Keratinocyte (primary cell): ENCODE data around the gene IRF7. TPM values are rescaled to one million over a fixed set of nuclear protein-coding genes. Genes with fewer than 3 reads are reported as not detected.

Experiments used
- DNase-seq: peaks from one replicate; pipeline ENCODE4 v3.0.0-alpha.2; 2011; ENCODE audit warnings: low read depth, missing footprints, low spot score
- FAIRE-seq: peaks from 2 replicates; lab custom pipeline; 2011; peaks lifted over from hg19 to GRCh38; lab: Jason Lieb, UNC
- H2AFZ ChIP-seq: 2 replicates; pipeline ENCODE4 v1.6.0; 2012; ENCODE audit warnings: low read length, control low read depth, inconsistent platforms; ENCODE audit not compliant: control insufficient read depth
- H3K27ac ChIP-seq: 2 replicates; pipeline ENCODE4 v1.5.1; 2011; ENCODE audit warnings: low read length; ENCODE audit not compliant: control insufficient read depth, insufficient read depth
- H3K27me3 ChIP-seq: 3 replicates; pipeline ENCODE4 v1.6.0; 2011; ENCODE audit warnings: low read length; ENCODE audit not compliant: control insufficient read depth, insufficient read depth; ENCODE audit errors: extremely low read depth
- H3K36me3 ChIP-seq, 2 experiments: 2 replicates in 1 of 2; 3 replicates in 1 of 2; pipeline ENCODE4 v1.5.1; 2011; ENCODE audit warnings: low read length in 2 of 2, mild to moderate bottlenecking in 1 of 2; ENCODE audit not compliant: control insufficient read depth in 2 of 2, insufficient read depth in 2 of 2; ENCODE audit errors: extremely low read depth in 1 of 2
- H3K4me1 ChIP-seq: 3 replicates; pipeline ENCODE4 v1.5.1; 2011; ENCODE audit warnings: low read length; ENCODE audit not compliant: control insufficient read depth, insufficient read depth; ENCODE audit errors: extremely low read depth
- H3K4me2 ChIP-seq: 3 replicates; pipeline ENCODE4 v1.6.0; 2011; ENCODE audit warnings: low read depth, low read length; ENCODE audit not compliant: control insufficient read depth, insufficient read depth; ENCODE audit errors: extremely low read depth
- H3K4me3 ChIP-seq, 3 experiments: fragments of 200-600 bp in 1 of 3; sonication (generic) in 1 of 3; 2 replicates in 2 of 3; 3 replicates in 1 of 3; pipeline ENCODE4 v1.5.1; 2011 to 2016; ENCODE audit warnings: low read length in 3 of 3, mild to moderate bottlenecking in 3 of 3, control low read depth in 2 of 3, inconsistent platforms in 1 of 3, low read depth in 1 of 3, mixed read lengths in 1 of 3, mixed run types in 1 of 3, moderate library complexity in 1 of 3; ENCODE audit not compliant: control insufficient read depth in 2 of 3, insufficient read depth in 2 of 3; ENCODE audit errors: extremely low read depth in 1 of 3
- H3K79me2 ChIP-seq: 2 replicates; pipeline ENCODE4 v1.6.0; 2012; ENCODE audit warnings: low read length; ENCODE audit not compliant: control insufficient read depth, insufficient read depth
- H3K9ac ChIP-seq: 3 replicates; pipeline ENCODE4 v1.6.0; 2011; ENCODE audit warnings: low read length; ENCODE audit not compliant: control insufficient read depth, insufficient read depth; ENCODE audit errors: extremely low read depth
- H3K9me1 ChIP-seq: 3 replicates; pipeline ENCODE4 v1.6.0; 2011; ENCODE audit warnings: low read length; ENCODE audit not compliant: control insufficient read depth, insufficient read depth; ENCODE audit errors: extremely low read depth
- H3K9me3 ChIP-seq: 2 replicates; pipeline ENCODE4 v1.5.1; 2012; ENCODE audit warnings: low read depth, low read length; ENCODE audit not compliant: control insufficient read depth
- H4K20me1 ChIP-seq: 3 replicates; pipeline ENCODE4 v1.6.0; 2011; ENCODE audit warnings: low read length; ENCODE audit not compliant: control insufficient read depth, insufficient read depth; ENCODE audit errors: extremely low read depth
- EZH2 ChIP-seq: IDR thresholded peaks from one replicate; pipeline ENCODE4 v1.6.1; 2012; ENCODE audit warnings: inconsistent platforms, mild to moderate bottlenecking, low read length, moderate library complexity
- dilution Hi-C: fragments of 300-500 bp; cut with MboI; formaldehyde crosslinking; loops from one replicate; pipeline ENCODE4 v1.7.0; 2020; ENCODE audit warnings: low sequenced_read_pairs; ENCODE audit not compliant: extremely low pct_ligation_motif_present
- polyA plus RNA-seq, 5 experiments: library from polyadenylated mRNA; depleted of rRNA in 3 of 5; stranded (reverse) in 3 of 5; stranded (forward) in 1 of 5; unstranded in 1 of 5; fragments of >200 nt; gene quantifications; 1 replicate in 1 of 5; 2 replicates in 3 of 5; 3 replicates in 1 of 5; pipeline versions ENCODE4 v1.2.1 to v1.2.3, GENCODE V29; 2011 to 2012; ENCODE audit warnings: missing spikeins in 2 of 5, low read depth in 1 of 5, low replicate concordance in 1 of 5
- TF ChIP-seq, protein P1 (sequence below), 3 experiments: IDR thresholded peaks in 1 of 3; conservative IDR thresholded peaks in 1 of 3; optimal IDR thresholded peaks in 1 of 3; 2 replicates in 2 of 3; 3 replicates in 1 of 3; pipeline versions ENCODE3 to v1.5.1; 2011; ENCODE audit warnings: low read length in 3 of 3, mild to moderate bottlenecking in 3 of 3, moderate library complexity in 2 of 3, control low read depth in 1 of 3, inconsistent platforms in 1 of 3; ENCODE audit not compliant: insufficient read depth in 2 of 3; ENCODE audit errors: extremely low read depth in 1 of 3

Gene IRF7
- polyA plus RNA-seq, 1 donor (not counting 4 experiments of a cell fraction or from before 2014, with no cell fraction given): 7.1 TPM

DNA sequence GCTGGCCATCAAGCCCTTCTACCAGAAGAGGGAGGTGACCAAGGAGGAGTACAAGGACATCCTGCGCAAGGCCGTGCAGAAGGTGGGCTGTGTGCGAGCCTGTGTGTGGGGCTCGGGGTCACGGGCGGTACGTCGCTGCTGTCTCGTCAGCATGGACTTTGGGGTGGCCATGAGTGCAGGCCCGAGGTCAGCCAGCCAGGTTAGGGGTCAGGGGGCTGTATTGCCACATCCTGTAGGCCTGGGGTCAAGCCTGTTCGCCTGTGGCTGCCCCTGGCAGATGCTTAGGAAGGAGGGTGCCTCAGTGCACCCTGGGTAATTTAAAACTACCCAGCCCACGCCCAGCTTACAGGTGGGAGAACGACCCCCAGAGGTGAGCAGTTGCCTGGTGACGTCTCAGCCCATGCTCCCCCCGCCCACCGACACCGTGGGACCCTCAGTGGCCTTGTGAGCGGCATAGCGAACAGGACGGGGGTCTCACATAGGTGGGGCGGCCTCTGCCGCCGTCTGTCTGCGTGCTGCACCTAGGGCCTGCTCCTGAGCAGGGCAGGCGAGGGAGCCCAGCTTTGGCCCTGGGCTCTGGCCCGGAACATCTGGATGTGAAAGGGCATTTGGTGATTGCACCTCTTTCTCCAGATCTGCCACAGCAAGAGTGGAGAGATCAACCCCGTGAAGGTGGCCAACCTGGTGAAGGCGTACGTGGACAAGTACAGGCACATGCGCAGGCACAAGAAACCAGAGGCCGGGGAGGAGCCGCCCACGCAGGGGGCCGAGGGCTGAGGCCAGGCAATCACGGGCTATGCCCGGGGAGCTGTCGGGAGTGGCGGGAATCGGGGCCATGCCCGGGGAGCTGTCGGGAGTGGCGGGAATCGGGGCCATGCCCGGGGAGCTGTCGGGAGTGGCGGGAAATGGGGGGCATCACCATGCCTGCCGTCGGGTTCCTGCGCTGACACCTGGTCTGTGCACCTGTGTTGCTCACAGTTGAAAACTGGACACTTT lies 4.5 kb downstream of the IRF7 start:
- TF ChIP-seq EZH2: no peak
- TF ChIP-seq, protein P1, sequence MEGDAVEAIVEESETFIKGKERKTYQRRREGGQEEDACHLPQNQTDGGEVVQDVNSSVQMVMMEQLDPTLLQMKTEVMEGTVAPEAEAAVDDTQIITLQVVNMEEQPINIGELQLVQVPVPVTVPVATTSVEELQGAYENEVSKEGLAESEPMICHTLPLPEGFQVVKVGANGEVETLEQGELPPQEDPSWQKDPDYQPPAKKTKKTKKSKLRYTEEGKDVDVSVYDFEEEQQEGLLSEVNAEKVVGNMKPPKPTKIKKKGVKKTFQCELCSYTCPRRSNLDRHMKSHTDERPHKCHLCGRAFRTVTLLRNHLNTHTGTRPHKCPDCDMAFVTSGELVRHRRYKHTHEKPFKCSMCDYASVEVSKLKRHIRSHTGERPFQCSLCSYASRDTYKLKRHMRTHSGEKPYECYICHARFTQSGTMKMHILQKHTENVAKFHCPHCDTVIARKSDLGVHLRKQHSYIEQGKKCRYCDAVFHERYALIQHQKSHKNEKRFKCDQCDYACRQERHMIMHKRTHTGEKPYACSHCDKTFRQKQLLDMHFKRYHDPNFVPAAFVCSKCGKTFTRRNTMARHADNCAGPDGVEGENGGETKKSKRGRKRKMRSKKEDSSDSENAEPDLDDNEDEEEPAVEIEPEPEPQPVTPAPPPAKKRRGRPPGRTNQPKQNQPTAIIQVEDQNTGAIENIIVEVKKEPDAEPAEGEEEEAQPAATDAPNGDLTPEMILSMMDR (optimal IDR thresholded peaks at IDR 0.05 in 1 of 3, IDR thresholded peaks at IDR 0.05 in 1 of 3, conservative IDR thresholded peaks at IDR 0.05 in 1 of 3; ENCODE audit: extremely low read depth in 1 of 3, insufficient read depth in 2 of 3, low read length in 3 of 3): no peak
- Histone ChIP-seq H3K79me2 (peaks cover 2% of the 10 kb centered on the region), H3K9me3 (no peaks in the 10 kb centered on the region), H3K9me1 (no peaks in the 10 kb centered on the region), H3K27me3 (no peaks in the 10 kb centered on the region), H3K9ac (no peak overlapping the region), H3K4me3 (no peak overlapping the region), H4K20me1 (peaks cover 15% of the 10 kb centered on the region), H3K4me2 (no peak overlapping the region), H3K36me3 (peaks cover 46 to 52% of the 10 kb centered on the region in 2 experiments), H2AFZ (no peak overlapping the region), H3K4me1 (peaks cover 29% of the 10 kb centered on the region), H3K27ac (no peak overlapping the region)
- dilution Hi-C loops: no loop called here
- FAIRE-seq: no peak
- DNase-seq: no peak

DNA sequence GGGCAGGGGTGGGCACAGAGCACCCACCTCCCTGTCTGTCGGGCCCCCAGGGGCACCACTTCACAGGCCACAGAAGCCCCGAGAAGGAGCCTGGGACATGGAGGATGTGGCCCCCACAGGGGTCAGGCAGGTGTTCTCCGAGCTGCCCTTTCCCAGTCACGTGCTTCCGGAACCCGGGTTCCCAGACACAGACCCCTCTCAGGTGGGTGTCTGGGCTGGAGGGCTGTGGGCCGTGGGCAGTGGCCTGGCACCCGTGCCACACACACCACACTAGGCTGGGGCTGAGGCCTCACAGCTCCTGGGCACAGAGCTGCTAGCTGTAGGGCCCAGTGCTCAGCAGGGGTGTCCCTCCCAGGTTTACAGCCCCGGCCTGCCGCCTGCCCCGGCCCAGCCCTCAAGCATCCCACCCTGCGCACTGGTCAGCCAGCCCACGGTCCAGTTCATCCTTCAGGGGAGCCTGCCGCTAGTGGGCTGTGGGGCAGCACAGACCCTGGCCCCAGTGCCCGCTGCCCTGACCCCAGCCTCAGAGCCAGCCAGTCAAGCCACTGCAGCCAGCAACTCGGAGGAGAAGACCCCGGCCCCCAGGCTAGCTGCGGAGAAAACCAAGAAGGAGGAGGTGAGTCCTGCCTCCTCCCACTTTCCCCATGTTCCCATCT lies 5.5 kb downstream of the IRF7 start:
- Histone ChIP-seq H3K27me3 (no peaks in the 10 kb centered on the region), H3K27ac (no peak overlapping the region), H3K4me2 (no peak overlapping the region), H3K36me3 (peaks cover 50 to 60% of the 10 kb centered on the region in 2 experiments), H3K79me2 (peaks cover under 1% of the 10 kb centered on the region), H2AFZ (no peak overlapping the region), H3K9me3 (no peaks in the 10 kb centered on the region), H4K20me1 (peaks cover 15% of the 10 kb centered on the region), H3K9me1 (no peaks in the 10 kb centered on the region), H3K9ac (no peak overlapping the region), H3K4me1 (peaks cover 35% of the 10 kb centered on the region), H3K4me3 (no peak overlapping the region)
- TF ChIP-seq, protein P1 (optimal IDR thresholded peaks at IDR 0.05 in 1 of 3, IDR thresholded peaks at IDR 0.05 in 1 of 3, conservative IDR thresholded peaks at IDR 0.05 in 1 of 3; ENCODE audit: extremely low read depth in 1 of 3, insufficient read depth in 2 of 3, low read length in 3 of 3): no peak
- no peak for TF ChIP-seq EZH2
- FAIRE-seq (no peak), DNase-seq (no peak)
- dilution Hi-C loops: no loop called here
